Panc1 (cell line): ENCODE results near the gene UPP1. TPM values are rescaled to one million over a fixed set of nuclear protein-coding genes. Genes with fewer than 3 reads are reported as not detected.
A peak's percentile ranks its signal among the peaks of the same experiment; 100 is the strongest.

Experiments
- ATAC-seq: fragments of 200-7000 bp; cut with Tn5 transposase; 2 replicates; pipeline ENCODE4 v1.9.1; 2020; ENCODE audit warnings: mild to moderate bottlenecking, moderate library complexity
- BruUV-seq: library from RNA; stranded (reverse); fragments of 400-500 nt; replicated peaks from 2 replicates; lab custom pipeline; 2021; lab: Mats Ljungman, UMichigan
- CTCF ChIA-PET: fragments of 300-600 bp; sonication (Branson Sonifier 250); formaldehyde crosslinking; loops from one replicate; lab custom pipeline; 2022; ENCODE audit warnings: antibody characterized with exemption; lab: Charles Lee
- POLR2A ChIA-PET: fragments of 300-600 bp; sonication (Branson Sonifier 250); formaldehyde crosslinking; loops from one replicate; lab custom pipeline; 2022; ENCODE audit warnings: antibody characterized with exemption; lab: Charles Lee
- DNase-seq: peaks from one replicate; pipeline ENCODE4 v3.0.0-alpha.2; 2010; ENCODE audit warnings: low read depth, low spot score
- H3K27ac ChIP-seq: 2 replicates; pipeline ENCODE4 v1.5.1; 2011; ENCODE audit warnings: mild to moderate bottlenecking, low read length, inconsistent platforms
- H3K27me3 ChIP-seq: fragments of 200-500 bp; sonication (Bioruptor generic); 2 replicates; pipeline ENCODE4 v1.6.0; 2014; ENCODE audit warnings: low read length, inconsistent platforms; ENCODE audit not compliant: control insufficient read depth, insufficient read depth
- H3K36me3 ChIP-seq: fragments of 200-500 bp; sonication (Bioruptor generic); 2 replicates; pipeline ENCODE4 v1.5.1; 2014; ENCODE audit warnings: inconsistent platforms, mild to moderate bottlenecking, low read length, moderate library complexity; ENCODE audit not compliant: control insufficient read depth, insufficient read depth
- H3K4me1 ChIP-seq: 2 replicates; pipeline ENCODE4 v1.5.1; 2011; ENCODE audit warnings: inconsistent platforms, mild to moderate bottlenecking, low read length, moderate library complexity; ENCODE audit not compliant: control insufficient read depth, insufficient read depth
- H3K4me3 ChIP-seq, 2 experiments: 2 replicates each; pipeline ENCODE4 v1.5.1; 2011 to 2012; ENCODE audit warnings: low read depth in 2 of 2, low read length in 2 of 2, mild to moderate bottlenecking in 2 of 2, inconsistent platforms in 1 of 2, moderate library complexity in 1 of 2
- H3K9me3 ChIP-seq: fragments of 200-500 bp; sonication (Bioruptor generic); 2 replicates; pipeline ENCODE4 v1.5.1; 2014; ENCODE audit warnings: low read depth, mild to moderate bottlenecking, inconsistent platforms, low read length, moderate library complexity; ENCODE audit not compliant: control insufficient read depth, insufficient read depth
- POLR2AphosphoS5 ChIP-seq: IDR thresholded peaks from 2 replicates; pipeline ENCODE4 v1.6.1; 2012; ENCODE audit warnings: mild to moderate bottlenecking, low read depth, low read length, moderate library complexity
- SIN3A ChIP-seq: IDR thresholded peaks from 2 replicates; pipeline ENCODE4 v1.6.1; 2012; ENCODE audit warnings: low read depth, mild to moderate bottlenecking, low read length, moderate library complexity, borderline replicate concordance; ENCODE audit not compliant: insufficient read depth
- TCF7L2 ChIP-seq: IDR thresholded peaks from 2 replicates; pipeline ENCODE4 v1.6.1; 2011; ENCODE audit warnings: mild to moderate bottlenecking, low read depth, low read length, inconsistent platforms
- in situ Hi-C: cut with HindIII; loops from 2 replicates; pipeline ENCODE4 v1.10.0; 2016; ENCODE audit warnings: low sequenced_read_pairs, low pct_unique_long_range_greater_than_20kb
- intact Hi-C: fragments of 100-400 bp; cut with micrococcal nuclease; formaldehyde crosslinking; loops from one replicate; pipeline ENCODE4 v1.10.0; 2022; ENCODE audit not compliant: unreplicated experiment
- total RNA-seq: library from RNA; stranded (reverse); gene quantifications from one replicate; pipeline ENCODE4 v1.2.1, GENCODE V29; 2021; ENCODE audit not compliant: unreplicated experiment
- TF ChIP-seq, protein P1 (sequence below): fragments of 450-650 bp; IDR thresholded peaks from 2 replicates; pipeline ENCODE4 v1.5.1; 2017; ENCODE audit warnings: mild to moderate bottlenecking
- TF ChIP-seq, protein P2 (sequence below), 2 experiments: IDR thresholded peaks; 2 replicates each; pipeline ENCODE4 v1.6.1; 2011 to 2012; ENCODE audit warnings: low read depth in 2 of 2, control low read depth in 1 of 2, low read length in 1 of 2, mild to moderate bottlenecking in 1 of 2, moderate library complexity in 1 of 2; ENCODE audit not compliant: insufficient read depth in 1 of 2

UPP1 gene
- total RNA-seq, 1 experiment from 2014 or later, result 331 TPM

DNA sequence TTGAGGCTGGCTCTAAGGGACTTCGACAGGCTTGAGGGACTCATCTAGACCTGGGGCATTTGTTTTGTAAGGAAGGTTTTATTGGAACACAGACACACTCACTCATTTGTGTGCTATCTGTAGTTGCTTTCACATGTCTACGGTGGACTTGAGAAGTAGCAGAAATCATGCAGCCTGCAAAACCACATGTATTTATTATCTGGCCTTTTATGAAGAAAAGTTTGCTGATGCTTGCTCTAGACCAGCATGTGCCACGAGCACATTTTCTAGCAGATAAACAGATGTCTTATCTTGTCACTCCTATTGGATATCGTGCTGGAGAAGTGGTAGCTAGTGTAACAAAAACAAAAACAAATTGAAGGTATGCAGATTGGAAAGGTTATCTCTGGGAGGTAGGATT, 9.8 kb downstream of the UPP1 start:
- no peak for DNase-seq
- no peak overlapping the region for H3K27ac ChIP-seq
- H3K27me3 ChIP-seq, result no peaks in the 10 kb centered on the region
- no TSS peak for BruUV-seq
- no peaks in the 10 kb centered on the region for H3K9me3 ChIP-seq
- TF ChIP-seq, protein P1, sequence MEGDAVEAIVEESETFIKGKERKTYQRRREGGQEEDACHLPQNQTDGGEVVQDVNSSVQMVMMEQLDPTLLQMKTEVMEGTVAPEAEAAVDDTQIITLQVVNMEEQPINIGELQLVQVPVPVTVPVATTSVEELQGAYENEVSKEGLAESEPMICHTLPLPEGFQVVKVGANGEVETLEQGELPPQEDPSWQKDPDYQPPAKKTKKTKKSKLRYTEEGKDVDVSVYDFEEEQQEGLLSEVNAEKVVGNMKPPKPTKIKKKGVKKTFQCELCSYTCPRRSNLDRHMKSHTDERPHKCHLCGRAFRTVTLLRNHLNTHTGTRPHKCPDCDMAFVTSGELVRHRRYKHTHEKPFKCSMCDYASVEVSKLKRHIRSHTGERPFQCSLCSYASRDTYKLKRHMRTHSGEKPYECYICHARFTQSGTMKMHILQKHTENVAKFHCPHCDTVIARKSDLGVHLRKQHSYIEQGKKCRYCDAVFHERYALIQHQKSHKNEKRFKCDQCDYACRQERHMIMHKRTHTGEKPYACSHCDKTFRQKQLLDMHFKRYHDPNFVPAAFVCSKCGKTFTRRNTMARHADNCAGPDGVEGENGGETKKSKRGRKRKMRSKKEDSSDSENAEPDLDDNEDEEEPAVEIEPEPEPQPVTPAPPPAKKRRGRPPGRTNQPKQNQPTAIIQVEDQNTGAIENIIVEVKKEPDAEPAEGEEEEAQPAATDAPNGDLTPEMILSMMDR, result no peak
- TF ChIP-seq, protein P2, sequence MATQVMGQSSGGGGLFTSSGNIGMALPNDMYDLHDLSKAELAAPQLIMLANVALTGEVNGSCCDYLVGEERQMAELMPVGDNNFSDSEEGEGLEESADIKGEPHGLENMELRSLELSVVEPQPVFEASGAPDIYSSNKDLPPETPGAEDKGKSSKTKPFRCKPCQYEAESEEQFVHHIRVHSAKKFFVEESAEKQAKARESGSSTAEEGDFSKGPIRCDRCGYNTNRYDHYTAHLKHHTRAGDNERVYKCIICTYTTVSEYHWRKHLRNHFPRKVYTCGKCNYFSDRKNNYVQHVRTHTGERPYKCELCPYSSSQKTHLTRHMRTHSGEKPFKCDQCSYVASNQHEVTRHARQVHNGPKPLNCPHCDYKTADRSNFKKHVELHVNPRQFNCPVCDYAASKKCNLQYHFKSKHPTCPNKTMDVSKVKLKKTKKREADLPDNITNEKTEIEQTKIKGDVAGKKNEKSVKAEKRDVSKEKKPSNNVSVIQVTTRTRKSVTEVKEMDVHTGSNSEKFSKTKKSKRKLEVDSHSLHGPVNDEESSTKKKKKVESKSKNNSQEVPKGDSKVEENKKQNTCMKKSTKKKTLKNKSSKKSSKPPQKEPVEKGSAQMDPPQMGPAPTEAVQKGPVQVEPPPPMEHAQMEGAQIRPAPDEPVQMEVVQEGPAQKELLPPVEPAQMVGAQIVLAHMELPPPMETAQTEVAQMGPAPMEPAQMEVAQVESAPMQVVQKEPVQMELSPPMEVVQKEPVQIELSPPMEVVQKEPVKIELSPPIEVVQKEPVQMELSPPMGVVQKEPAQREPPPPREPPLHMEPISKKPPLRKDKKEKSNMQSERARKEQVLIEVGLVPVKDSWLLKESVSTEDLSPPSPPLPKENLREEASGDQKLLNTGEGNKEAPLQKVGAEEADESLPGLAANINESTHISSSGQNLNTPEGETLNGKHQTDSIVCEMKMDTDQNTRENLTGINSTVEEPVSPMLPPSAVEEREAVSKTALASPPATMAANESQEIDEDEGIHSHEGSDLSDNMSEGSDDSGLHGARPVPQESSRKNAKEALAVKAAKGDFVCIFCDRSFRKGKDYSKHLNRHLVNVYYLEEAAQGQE (IDR thresholded peaks at IDR 0.05; ENCODE audit: insufficient read depth in 1 of 2, low read depth in 2 of 2, low read length in 1 of 2), result no peak
- TF ChIP-seq POLR2AphosphoS5 (no peak), TCF7L2 (no peak), SIN3A (no peak)
- in situ Hi-C loops, result no loop called here
- ATAC-seq, result no peak
- ChIA-PET POLR2A (no interaction called here), CTCF (no interaction called here)
- peaks cover 27% of the 10 kb centered on the region for H3K4me1 ChIP-seq
- intact Hi-C loops, result no loop called here
- H3K4me3 ChIP-seq, result no peak overlapping the region
- H3K36me3 ChIP-seq, result peaks cover 72% of the 10 kb centered on the region

DNA sequence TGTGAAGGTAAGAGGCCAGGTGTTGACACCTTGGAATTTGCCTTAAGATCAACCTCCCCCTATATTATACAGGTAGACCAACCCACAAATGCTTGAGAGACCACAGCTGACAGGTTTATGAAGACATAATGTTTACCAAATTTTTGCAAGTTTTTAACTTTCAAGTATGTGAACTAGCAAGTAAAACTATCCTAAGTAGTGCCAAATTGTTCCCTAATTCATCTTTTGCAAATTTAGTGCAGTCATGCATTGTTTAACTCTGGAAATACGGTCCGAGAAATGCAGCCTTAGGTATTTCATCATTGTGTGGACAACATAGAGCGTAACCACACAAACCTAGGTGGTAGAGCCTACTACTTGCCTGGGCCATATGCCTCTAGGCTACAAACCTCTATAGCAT, 10.7 kb downstream of the UPP1 start:
- H3K36me3 ChIP-seq, result peaks cover 74% of the 10 kb centered on the region
- no peaks in the 10 kb centered on the region for H3K9me3 ChIP-seq
- H3K27me3 ChIP-seq, result no peaks in the 10 kb centered on the region
- in situ Hi-C loops (no loop called here), intact Hi-C loops (no loop called here)
- POLR2A ChIA-PET, result no interaction called here
- TSS peak; percentile 3 for BruUV-seq
- H3K4me1 ChIP-seq, result peaks cover 21% of the 10 kb centered on the region
- TF ChIP-seq TCF7L2 (no peak), SIN3A (no peak), POLR2AphosphoS5 (no peak; the same call in 1 of the 2 replicates)
- TF ChIP-seq, protein P1, result no peak
- TF ChIP-seq, protein P2 (IDR thresholded peaks at IDR 0.05; ENCODE audit: insufficient read depth in 1 of 2, low read depth in 2 of 2, low read length in 1 of 2), result no peak
- H3K27ac ChIP-seq, result no peak overlapping the region
- CTCF ChIA-PET, result no interaction called here
- no peak overlapping the region for H3K4me3 ChIP-seq
- no peak for DNase-seq
- ATAC-seq, result no peak
